AML-193 (cell line): ENCODE data around the gene PTPRD.

ENCODE experiments used
- DNase-seq, 2 experiments: peaks; one replicate each; lab custom pipeline; 2025; lab: John Stamatoyannopoulos, UW

Gene PTPRD

DNA sequence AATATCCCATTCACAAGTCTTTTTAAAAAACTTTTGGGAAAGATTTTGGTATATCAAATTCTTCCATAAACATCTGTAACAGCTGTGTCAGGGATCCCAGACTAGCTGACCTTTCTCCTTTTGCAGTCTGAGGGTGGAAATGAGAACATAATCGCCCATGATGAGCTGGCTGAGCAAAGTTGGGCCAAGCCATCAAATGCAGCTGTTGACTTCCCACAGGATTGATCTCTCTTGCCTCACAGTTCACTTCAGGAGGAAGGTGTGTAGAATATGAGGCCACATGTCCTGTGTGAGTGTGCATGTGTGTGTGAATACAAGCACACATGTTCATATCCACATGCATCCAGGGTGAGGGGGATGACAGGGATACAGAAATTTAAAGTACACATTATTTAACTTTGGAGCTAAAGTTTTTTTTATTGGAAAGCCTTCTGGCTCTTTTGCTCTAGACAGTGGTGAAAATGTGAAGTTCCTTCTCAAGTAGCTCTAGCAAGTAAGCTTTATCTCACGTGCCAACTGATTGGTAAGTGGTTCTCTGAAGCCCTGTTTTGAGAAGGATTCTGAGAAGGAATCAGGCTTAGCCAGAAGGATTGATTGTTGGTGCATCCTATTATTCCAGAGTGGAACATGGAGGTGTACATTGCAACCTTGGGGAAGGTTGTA is 2344.5 kb downstream of the PTPRD start:
- no peak for DNase-seq

DNA sequence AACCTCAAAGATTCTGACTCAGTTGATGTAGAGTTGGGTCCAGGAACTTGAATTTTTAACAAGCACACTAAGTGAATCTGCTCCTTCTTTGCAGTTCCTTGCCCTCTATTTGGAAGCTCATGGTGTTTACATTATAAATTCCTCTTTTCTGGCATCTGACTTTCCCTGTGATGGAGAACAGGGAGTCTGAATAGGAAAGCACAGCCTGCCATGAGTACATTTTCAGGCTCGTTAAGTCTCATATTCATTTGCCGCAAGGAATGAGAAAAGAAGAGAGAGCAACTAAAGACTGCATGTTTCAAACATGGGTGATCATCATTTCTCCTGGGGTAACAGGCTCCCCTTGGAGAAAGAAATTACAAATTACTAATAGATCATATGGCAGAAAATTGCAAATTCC is 2345.2 kb downstream of the PTPRD start:
- DNase-seq, result no peak

DNA sequence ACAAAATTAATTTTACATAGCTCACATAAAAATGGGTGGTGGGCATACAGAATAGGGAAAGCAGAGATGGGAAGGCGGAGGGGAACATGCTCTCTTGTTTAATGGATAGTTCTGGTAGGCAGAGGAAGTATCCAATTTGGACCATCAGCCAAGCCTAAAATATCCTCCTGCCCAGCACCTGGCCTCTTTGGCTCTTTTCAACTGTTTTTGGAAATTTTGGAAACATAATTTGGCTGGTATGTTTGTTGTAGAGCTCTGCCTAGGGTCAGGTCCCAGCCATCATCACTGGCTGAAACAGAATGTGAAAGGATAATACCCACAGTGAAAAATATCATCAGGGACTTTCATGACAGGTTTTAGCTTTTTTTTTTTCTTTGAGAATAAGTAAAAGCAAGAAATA is 2345.9 kb downstream of the PTPRD start:
- DNase-seq, result no peak

- no peak for DNase-seq
Measured at GRCh38 chr9:8265281-8265680, 2347.5 kb downstream of the PTPRD start.
